DMS 273 (cell line): Measurements from ENCODE around the gene TTBK1.

Source experiments
- DNase-seq: peaks from one replicate; lab custom pipeline; 2025; ENCODE audit not compliant: unreplicated experiment; lab: John Stamatoyannopoulos, UW

Gene TTBK1

DNA sequence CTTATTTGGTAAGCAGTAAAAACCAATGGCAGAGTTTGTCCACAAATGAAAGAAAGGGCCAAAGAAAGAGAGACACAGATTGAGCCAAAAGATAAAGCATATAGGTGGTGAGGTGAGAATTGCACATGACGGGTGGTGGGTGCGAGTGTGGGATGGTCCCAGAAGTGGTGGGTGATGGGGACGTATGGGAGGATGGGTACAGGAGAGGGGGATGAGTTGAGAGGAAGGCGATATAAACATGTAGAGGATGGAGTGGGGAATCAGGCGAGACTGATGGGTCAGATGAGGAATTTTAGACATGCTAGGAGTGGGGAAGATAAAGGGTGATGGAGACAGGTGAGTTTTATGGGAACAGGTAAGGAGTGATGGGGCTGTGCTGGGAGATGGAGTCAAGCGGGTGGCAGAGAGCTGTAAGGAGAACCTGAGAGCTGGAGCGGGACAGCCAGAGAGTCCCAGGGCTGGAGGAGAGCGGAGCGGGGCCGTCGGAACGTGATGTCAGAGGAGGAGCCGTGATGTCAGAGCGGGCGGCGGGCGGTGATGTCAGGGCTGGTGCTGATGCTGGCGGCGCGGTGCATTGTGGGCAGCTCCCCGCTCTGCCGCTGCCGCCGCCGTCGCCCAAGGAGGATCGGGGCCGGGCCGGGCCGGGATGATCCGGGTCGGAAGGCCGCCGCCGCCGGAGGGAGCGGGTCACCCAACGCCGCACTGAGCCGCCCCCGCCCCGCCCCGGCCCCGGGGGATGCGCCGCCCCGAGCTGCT lies at the start of gene TTBK1:
TTBK1 (plus strand) TSS at position 574 of the 756 bp plus-strand sequence. CDS start 3,180 bp downstream, outside the sequence.
- DNase-seq: no peak

DNA sequence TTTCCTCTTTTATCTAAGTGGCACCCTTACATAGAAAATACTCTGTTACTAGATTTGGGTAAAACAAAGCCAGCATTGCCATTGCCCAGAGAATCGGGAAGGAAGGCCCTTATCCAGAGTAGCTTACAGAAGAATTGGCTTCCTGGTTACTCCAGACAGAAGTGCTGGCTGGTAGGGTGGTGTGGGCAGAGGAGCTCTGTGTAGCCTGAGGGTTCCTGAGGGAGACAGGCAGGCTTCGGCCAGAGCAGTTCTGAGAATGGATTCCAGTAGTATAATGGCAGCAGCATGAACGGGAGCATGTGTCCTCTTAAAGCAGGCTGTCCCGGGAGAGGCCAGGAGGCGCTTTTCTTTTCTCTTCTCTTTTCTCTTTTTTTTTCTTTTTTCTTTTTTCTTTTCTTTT lies 49.4 kb upstream of the TTBK1 start:
- no peak for DNase-seq

DNA sequence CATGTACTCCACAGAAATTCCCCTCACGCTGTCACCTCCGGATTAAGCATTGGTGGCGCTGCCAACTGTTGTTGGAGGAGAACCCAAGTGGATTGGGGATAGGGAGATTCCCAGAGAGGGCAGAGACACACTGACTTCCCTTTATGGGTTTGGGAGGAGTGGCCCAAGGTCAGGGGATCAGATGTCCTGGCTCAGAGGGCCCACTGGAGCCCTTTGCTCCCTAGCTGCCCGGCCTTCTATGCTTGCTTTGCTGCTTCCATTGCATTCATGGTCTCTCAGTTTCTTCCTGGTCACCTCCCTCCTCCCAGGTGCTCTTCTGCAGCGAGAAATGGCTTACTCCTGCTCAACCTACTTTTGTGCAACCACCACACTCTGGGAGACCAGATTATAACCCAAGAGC lies 46.9 kb upstream of the TTBK1 start:
- DNase-seq: no peak

DNA sequence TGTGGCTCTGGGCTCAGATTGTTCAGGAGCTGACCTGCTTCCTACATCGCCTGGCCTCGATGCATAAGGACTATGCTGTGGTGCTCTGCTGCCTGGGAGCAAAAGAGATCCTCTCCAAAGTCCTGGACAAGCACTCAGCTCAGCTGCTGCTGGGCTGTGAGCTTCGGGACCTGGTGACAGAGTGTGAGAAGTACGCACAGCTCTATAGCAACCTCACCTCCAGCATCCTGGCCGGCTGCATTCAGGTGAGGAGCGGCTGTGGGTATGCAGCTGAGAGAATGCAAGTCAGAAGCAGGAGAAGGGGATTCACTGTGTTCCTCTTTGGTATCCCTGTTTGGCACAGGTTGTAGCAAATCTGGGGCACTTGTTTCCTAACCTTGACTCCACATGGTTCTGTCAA lies 43.4 kb upstream of the TTBK1 start:
- no peak for DNase-seq

DNA sequence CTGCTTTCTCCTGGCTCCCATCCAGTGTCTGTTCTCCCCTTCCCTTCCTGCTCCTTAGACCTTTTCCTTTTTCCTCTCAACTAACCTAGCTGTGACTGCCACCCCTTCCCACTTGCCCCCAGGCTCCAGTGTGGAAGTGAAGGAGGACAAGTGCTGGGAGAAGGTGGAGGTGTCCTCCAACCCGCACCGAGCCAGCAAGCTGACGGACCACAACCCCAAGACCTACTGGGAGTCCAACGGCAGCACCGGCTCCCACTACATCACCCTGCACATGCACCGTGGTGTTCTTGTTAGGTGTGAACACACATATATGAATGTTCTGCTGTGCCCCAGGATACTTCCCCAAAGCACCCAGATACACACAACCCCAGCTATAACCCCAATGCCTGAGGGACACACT lies 42.7 kb upstream of the TTBK1 start:
- DNase-seq: no peak

DNA sequence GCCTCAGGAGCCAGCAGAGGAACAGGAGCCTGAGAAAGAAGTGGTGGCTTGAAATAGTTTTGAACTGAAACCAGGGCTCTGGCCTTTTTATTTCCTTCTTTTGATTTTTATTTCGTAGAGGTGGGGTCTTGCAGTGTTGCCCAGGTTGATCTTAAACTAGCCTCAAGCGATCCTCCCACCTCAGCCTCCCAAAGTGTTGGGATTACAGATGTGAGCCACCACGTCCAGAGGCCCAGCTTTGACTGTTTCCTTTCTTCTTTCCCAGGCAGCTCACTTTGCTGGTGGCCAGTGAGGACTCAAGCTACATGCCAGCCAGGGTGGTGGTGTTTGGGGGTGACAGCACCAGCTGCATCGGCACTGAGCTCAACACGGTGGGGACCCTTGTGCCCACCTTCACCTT lies 40.8 kb upstream of the TTBK1 start:
- DNase-seq: no peak

DNA sequence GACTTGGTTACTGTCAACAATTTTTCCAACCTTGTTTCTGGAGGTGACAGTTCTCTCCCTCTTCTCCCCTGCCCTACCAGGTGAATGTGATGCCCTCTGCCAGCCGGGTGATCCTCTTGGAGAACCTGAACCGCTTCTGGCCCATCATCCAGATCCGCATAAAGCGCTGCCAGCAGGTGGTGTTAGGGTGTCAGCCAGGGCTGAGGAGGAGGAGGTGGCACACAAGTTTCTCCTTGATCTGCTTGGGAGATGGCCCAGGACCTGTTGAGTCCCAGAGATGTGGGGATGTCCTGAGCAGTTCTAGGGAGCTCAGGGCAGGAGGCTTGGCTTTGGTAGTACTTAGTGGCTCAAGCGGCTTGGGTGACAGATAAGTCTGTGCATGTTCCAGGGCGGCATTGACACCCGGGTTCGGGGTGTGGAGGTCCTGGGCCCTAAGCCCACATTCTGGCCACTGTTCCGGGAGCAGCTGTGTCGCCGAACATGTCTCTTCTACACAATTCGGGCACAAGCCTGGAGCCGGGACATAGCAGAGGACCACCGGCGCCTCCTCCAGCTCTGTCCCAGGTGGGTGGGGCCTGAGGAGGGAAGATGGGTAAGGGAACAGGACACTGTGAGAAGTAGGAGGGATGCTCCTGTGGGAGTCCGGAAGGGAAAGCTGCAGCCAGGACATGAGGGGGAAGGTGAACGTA lies 40.1 kb upstream of the TTBK1 start:
- no peak for DNase-seq

DNA sequence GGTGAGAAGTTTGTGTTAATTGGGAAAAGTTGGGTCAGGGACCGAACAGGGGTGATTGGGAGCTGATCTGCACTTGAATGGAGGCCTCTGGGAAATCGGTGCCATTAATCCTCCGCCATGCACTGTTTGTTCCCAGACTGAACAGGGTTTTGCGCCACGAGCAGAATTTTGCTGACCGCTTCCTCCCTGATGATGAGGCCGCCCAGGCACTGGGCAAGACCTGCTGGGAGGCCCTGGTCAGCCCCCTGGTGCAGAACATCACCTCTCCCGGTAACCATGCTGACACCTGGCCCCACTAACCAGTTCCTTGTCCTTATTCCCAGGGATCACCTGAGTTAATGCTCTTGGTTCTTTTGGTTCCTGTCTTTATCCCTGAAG lies 39.6 kb upstream of the TTBK1 start:
- DNase-seq: no peak

DNA sequence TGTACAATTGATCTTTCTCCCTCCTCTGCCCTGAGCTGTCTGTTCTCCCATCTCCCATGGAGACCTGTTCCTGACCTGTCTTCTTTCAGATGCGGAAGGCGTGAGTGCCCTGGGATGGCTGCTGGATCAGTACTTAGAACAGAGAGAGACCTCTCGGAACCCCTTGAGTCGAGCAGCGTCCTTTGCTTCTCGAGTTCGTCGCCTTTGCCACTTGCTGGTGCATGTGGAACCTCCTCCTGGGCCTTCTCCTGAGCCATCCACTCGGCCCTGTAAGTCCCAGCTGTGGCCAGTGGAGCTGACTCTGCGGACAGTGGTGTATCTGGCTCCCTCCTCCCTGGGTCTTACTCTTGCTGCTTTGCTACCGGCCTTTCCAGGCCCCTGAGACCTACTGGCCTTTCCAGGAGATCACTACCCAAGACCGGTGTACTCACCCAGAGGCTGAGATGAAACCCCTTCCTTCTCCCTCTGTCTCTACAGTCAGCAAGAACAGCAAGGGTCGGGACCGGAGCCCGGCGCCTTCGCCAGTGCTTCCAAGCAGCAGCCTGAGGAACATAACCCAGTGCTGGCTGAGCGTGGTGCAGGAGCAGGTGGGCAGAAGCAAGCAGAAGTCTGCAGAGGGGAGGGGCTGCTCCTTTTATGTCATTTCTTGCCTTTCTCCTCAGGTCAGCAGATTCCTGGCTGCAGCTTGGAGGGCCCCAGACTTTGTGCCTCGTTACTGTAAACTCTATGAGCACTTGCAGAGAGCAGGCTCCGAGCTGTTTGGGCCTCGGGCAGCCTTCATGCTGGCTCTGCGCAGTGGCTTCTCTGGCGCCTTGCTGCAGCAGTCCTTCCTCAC lies 38.8 kb upstream of the TTBK1 start:
- DNase-seq: no peak

DNA sequence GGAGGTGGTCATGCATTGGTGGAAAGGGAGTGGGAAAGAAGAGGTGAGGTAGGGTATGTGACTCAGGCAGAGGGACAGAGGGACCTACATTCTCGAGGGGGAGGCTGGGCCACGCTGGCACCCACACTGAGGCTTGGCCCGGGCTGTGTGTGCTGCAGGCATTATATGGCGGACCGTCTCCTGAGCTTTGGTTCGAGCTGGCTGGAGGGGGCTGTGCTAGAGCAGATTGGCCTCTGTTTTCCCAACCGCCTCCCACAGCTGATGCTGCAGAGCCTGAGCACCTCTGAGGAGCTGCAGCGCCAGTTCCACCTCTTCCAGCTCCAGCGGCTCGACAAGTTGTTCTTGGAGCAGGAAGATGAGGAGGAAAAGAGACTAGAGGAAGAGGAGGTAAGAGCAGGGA lies 37.4 kb upstream of the TTBK1 start:
- DNase-seq: no peak

DNA sequence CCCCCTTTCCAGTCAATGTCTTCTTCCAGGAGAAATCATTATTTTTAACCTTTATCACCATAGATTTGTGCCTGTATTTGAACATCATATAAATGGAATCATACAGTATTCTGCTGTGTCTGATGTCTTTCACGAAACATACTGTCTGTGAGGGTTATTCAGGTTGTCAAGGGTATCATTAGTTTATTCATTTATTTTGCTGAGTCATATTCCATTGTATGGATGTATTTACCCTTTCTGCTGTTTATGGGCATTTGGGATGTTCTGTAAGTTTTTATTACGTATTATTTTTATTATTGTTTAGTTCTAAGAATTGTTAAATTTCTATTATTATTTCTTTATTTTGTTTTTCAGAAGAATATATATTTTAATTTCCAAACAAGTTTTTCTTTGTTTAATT lies 36.0 kb upstream of the TTBK1 start:
- DNase-seq: no peak

DNA sequence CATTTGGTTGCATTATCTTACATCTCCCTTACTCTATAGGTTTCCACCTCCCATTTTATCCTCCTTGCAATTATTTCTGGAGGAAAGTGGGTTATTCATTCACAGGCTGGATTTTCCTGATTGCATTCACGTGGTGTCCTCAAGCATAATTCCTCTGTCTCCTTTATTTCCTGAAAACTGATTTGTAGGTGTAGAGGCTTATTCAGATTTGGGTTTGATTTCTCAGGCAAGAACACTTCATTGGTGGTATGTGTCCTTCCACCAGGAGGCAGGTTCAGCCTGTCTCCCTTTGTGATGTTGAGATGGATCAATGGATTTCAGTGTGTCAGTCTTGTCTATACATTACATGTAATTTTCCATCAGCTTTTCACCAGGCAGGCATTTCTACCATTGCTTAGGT lies 31.3 kb upstream of the TTBK1 start:
- DNase-seq: no peak

DNA sequence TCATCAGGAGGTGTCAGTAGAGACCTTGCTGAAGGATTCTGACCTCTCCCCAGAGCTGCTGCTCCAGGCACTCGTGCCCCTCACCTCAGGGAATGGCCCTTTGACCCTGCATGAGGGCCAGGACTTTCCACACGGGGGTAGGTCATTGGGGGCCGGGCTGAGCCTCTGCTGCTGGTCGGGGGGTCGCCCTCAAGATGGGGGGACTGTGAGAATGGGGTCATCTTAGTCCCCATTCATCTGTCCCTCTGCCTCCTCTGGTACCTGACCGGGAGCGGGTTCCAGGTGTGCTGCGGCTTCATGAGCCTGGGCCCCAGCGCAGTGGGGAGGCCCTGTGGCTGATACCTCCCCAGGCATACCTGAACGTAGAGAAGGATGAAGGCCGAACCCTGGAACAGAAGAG lies 29.9 kb upstream of the TTBK1 start:
- no peak for DNase-seq

DNA sequence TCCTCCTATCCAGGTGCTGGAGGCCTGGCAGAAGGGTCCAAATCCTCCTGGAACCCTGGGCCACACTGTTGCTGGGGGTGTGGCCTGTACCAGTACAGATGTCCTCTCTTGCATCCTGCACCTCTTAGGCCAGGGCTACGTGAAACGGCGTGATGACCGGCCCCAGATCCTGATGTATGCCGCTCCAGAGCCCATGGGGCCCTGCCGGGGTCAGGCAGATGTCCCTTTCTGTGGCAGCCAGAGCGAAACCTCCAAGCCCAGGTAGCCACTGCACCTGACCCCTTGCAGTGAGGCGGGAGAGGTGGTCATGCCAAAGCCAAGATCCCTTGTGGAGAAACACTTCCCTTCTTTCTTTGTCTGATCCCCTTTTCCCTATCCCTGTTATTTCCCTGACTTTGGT lies 28.2 kb upstream of the TTBK1 start:
- no peak for DNase-seq

DNA sequence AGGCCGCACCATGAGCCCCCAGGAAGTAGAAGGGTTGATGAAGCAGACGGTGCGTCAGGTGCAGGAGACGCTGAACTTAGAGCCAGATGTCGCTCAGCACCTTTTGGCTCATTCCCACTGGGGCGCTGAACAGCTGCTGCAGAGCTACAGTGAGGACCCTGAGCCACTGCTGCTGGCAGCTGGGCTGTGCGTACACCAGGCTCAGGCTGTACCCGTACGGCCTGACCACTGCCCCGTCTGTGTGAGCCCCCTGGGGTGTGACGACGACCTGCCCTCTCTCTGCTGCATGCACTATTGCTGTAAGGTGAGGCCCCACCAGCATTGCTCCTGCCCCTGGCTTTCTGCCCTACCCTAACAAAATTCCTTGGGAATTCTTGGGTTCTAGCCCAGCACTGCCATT lies 27.1 kb upstream of the TTBK1 start:
- peak; percentile 92 for DNase-seq

DNA sequence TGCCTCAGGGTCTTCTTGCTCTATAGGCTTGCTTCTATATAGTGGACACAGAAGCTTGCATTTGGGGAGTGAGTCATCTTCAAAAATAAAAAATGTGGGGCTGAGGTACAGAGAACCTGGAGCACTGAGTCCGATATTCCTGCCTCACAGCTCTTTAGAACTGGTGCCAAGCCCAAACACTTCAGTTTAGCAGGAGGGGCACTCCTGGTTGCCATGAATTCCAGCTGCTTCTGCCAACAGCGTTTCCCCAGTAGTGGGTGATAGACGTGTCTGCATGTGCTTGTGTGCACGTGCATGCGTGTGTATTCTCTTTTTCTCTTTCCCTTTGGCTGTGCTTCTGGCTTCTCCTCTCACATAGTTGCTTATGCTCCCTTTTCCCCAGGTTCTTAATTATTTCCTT lies 25.9 kb upstream of the TTBK1 start:
- DNase-seq: no peak

DNA sequence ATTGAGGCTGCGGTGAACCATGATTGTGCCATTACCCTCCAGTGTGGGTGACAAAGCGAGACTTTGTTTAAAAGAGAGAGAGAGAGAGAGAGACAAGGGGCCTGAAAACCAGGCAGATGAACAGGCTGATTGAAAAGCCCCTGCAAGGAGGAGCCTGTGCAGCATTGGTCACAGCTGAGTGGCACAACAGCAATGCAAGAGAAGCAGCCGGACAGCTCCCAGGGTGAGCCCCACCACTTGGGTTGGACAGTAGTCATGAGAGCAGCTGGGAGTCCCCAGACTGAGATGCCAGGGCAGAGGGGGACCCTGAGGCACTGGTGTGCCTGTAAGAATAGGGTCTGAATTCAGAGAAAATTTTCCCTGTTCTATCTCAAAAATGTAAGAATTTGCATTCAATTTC lies 24.2 kb upstream of the TTBK1 start:
- no peak for DNase-seq

DNA sequence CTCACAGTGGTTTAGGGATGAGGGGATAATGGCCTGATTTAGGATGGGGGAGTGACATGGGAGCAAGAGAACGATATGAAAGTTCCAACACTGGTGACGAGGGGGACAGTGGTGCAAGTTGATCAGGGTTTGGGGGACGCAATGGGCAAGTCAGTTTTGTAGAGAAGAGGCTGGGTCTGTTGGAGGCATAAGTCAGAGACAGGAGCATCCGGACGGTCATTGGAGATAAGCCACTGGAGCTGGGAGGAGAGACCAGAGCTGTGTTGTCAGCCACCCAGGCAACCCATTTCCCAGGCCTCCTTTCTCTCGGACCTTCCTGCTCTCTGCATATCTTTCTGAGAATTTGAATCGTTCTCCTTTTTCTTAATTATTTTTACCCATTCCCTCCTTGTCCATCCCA lies 23.5 kb upstream of the TTBK1 start:
- DNase-seq: no peak

DNA sequence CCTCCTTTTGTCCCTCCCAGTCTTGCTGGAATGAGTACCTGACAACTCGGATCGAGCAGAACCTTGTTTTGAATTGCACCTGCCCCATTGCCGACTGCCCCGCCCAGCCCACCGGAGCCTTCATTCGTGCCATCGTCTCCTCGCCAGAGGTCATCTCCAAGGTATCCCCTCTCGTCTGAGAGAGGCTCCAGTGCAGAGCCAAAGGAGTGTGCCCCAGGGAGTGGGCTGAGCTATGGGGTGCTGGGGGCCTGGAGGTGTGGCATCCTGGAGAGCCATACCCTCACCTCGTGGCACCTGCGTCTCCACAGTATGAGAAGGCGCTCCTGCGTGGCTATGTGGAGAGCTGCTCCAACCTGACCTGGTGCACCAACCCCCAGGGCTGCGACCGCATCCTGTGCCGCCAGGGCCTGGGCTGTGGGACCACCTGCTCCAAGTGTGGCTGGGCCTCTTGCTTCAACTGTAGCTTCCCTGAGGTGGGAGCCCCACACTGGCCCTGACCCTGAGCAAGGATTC lies 22.8 kb upstream of the TTBK1 start:
- no peak for DNase-seq

DNA sequence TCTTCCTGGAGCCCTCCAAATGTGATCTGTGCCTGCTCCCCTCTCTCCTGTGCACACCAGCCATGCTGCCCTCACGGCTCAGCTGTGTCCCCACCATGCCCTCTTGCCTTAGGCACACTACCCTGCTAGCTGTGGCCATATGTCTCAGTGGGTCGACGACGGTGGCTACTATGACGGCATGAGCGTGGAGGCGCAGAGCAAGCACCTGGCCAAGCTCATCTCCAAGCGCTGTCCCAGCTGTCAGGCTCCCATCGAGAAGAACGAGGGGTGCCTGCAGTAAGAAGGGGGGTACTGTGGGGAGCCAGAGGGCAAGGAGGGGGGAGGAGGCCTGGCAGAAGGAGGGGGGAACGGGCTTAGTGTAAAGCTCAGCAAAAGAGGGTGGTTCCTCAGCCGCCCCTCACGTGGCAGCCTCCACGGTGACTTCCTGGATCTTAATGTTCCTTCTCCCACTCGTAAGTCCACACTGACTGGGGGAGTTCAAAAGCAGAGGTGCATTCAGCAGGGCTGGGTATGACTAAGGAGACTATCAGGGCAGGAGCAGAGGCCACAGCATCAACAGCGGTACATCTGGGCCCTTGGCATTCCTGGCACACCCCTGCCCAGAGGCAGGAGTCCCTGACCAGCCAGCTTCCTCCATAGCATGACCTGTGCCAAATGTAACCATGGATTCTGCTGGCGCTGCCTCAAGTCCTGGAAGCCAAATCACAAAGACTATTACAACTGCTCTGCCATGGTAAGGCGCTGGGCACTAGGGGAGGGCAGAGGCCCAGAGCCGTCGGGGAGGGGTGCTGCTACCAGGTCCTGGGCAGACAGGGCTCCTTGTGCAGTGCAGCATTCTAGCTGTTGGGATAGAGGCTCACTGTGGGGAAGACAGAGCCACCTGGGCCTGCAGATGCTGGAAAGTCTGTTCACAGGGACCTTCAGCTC lies 22.0 kb upstream of the TTBK1 start:
- DNase-seq: no peak
